GM18498 (cell line): Measurements from ENCODE around the gene SFR1.

ENCODE experiments used
- ATAC-seq: cut with Tn5 transposase; IDR thresholded peaks from one replicate; pipeline ENCODE4 v1.9.1; 2021; ENCODE audit warnings: mild to moderate bottlenecking, moderate library complexity; ENCODE audit not compliant: unreplicated experiment

Gene SFR1

DNA sequence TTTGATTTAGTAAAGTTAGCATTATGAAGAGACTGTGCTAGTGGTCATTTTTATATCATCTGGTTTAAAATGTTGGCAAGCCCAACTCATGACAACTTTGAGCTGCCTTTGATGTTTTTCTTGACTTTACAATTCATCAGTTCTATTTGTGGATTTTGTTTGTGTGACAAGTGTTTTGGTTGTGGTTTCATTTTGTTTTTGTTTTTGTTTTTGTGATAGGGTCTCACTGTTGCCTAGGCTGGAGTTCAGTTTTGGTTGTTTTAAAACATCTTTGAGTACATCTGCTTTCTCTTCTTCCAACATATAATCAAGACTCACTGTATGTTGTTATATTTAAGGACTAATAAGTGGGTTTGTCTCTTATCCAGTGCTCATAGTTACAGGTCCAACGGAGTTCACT is 17.6 kb upstream of the SFR1 start:
- no peak for ATAC-seq

DNA sequence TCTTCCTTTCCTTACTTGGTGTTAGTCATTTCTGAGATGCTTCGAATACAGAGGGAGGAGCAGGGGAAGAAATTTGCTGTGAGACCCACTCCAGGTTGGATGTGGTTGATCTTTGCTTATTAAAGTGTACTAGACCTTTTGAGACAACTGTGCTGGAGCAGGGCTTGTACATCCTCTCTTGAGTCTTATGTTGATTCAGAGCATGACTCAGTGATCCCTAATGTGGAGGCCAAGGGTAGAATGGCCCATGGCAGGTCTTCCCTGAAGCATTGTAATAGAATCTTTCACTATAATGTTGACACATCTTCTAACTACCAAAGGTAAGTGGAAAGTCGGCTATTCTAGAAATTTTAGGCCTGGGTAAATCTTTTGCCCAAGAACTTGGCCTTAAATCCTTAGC is 17.0 kb upstream of the SFR1 start:
- ATAC-seq: no peak

DNA sequence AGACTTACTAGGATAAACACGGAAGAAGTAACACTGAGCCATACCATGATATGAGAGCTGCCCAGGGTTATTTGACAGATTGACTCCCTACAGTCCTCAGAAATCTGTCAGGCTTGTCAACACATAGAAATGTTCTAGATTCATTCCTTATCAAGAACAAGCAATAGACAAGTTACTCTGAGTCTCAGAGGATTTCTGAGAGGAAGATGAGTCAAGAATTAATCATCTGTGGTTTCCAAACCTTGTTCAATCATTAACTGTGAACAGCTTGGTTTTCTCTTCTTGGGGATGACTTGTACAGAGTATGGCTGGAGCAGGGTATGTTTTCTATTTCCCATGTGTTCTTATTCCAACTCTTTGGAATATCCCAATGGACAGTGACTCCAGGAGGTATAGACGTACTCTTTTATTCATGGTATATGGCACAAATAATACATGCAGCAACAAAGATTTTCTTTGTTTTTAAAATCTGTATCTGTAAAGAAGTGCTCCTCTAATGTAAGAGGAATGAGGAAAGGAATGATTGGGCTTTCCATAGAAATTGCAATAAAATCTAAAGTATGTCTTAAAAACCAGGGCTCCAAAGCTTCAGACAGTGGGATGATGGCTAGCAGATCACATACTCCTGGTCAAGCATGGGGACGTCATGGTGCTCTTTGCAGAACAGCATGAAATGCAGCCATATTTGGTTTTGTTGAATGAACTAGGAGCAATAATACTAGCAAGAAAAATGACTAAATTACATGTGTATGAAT is 11.9 kb upstream of the SFR1 start:
- ATAC-seq: no peak

DNA sequence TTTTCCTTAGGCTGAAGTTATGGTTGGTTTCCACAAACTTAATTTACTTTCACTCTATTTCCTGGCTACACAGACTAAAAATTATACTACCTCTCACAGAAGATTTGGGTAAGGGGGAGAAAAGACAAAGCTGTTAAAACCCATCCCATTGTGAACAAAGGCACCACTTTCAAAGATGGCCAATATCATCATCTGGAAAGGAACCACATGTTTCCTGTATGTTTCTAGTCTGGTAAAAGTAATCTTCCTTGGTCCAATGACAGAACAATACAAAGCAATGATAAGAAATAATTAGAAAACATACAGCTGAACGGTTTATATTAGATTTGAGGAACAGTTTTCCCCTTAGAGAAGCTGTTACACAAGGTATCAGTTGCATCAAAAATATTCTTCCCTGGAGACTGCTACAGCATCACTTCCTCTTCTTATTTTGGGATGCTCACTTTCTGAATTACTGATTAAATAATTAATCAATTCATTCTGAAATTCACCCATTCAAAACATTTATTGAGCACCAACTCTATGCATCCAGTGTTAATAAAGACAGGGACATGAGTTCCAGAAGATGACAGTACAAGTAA is 8.5 kb upstream of the SFR1 start:
- no peak for ATAC-seq

DNA sequence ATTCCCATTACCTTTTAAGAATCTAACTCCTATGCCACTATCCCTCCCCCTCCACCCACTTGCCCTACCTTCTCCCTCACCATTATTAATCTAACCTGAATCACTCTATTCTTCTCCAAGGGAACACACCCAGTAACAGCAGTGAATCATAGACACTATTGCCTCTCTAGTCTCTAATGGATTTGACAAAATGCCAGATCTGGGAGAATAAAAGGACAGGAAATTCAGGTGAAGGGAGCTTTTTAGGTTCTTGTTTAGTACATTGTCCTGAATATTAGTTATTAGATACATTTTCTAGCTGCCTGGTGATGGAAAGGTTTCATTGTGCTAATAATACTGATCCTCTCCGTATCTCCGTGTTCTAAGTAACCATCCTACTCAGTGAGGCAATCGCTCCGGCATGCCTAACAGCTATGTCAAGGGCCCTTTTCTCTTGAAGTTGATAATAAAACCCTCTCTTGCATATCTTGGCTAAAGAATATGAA is 4.1 kb upstream of the SFR1 start:
- ATAC-seq: no peak

DNA sequence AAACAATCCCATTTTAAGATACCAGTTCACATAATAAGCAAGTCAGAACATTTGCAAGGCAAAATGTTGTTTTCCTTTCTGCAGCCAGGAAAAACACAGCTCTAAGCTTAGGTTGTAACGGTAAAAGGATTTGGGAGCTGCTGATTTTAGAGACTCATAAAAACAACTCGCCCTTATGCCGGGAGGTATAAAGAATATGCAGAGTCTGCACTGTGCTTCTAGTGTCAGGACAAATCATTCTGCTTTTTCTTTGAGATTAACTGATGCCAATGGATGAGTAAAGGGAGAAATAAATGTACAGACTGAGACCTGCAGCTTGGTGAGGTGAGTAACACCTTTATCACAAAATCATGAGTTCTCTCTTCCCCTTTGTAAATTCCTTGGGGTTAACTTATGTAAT is 2.0 kb upstream of the SFR1 start:
- ATAC-seq: no peak

DNA sequence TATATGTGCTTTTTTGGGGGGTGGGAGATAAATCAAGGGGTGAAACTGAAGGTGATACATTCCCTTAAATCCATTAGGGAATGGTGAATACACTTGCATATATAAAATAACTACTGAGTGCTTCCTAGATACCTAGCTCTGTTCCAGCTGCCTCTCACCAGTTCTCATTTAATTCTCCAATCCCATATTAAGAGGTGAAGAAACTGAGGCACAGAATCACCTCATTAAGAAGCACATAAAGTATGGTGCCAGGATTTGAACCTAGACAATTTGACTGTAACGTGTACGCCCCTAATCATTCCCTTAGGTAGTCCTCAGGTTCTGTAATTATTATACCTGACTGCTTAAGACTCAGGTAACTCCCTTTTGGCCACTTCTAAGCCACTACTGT is 1.5 kb upstream of the SFR1 start:
- no peak for ATAC-seq

DNA sequence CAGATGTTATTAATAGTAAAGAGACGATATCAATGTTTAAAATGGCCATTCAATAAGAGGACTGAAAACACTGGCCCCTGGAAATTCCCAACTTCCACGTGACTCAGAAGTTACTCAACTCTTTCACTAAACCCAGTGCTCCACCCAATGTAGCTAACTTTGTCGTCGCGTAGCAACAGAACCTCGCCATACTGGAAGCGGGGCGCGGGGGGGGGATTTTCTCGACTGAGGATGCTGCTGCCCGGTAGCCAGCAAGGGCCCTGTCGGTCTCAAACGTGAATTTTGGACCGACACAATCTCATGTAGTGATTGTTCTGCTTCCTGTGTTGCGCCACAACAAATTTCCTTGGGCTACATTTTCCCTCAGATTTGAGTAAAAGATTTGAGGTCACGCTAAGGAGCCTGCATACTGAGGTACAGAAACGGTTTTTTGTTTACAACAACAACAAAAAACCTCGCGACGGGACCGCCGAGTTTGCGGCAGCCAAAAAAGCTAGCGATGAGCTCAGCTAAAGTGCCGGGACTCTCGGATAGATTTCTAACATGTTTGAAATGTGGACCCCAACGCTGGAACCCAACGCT is 977 bp upstream of the SFR1 start:
- peak; percentile 35 for ATAC-seq

DNA sequence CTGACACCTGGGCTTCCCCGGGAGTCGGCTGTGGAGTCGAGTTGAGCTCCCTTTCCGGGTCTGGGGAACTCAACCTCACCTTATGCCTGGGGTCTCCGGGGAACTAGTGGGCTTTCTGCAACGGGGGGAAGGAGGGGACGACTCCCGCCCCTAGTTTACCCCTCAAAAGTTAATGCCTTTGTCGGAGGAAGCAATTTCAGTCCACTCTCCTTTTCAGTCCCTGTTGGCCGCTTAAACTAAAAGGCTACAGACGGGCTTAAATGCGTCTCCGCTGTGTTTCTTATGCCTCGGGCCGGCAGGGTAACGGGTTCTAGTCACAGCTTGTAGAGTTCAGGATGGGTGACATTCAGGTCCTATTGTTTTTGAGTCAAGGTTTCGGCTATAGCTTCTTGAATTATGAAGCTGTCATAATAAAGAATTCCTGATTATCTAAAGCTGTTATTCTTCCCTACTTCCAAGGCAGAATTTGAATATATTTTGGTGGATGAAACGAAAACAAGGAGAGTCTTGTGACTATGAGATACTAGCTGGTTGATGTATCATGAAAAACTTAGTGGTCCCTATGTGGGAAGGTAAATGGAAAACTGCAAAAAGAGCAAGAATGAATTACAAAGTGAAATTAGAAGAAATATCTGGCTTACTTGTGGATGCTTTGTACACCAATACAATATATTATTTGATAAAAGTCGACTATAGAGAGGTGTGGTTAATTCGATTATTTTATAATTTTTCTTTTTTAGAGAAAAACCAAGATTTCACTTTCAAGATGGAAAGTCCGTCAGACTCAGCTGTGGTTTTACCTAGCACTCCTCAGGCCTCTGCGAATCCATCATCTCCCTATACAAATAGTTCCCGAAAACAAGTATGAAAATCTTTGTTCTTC is 495 bp downstream of the SFR1 start:
- peak; percentile 3 for ATAC-seq

DNA sequence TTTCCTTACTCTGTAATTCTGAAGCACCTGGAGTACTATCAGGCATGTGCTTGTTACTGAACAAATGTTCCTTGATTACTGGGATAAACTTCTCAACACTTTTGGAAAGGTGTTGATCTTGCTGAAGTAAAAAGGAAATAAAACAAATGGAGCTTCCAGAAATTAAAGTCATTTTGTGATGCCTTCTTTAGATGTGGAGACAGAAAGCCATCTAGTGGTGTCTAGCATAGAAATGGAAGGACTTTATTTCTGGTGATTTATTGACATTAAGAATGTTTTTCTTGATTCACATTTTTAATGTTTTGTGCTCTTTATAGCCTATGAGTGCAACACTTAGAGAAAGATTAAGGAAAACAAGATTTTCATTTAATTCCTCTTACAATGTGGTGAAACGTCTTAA is 1.4 kb downstream of the SFR1 start:
- ATAC-seq: no peak

DNA sequence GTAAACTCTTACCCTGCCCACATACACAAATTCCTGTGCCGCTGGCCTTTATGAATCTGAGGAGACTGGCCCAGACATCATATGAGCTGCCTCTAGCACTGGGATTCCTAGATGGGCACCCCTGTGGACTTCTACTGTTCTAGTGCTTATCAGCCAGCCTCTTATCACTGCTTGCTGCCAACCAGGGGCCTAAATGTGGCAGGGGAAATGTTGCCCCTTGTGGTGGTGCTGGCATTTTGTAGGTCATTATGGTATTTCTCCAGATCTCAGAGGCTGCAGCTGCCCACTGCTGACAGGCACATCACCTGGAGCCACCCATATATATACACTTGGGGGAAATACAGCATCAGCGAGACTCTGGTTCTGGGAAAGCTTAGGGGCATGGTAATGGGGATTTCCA is 5.4 kb downstream of the SFR1 start:
- ATAC-seq: peak; percentile 66

DNA sequence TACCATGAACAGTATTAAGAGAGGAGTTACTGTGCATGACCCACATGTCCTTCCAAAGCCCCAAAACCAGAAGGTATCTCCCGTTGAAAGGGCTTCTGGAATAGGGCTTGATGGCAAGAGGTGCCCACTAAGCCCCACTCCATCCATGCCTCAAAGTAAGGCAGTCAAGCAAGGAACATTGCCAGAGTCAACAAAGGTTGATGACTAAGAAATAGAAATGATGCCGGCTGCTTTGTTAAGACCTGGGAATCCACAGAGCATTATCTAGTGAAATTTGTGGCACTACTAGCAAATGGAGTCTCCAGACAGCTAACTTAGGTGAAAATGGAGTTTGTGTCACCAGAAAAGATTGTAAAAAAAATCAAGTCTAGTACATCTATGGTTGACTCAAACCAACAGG is 6.2 kb downstream of the SFR1 start:
- no peak for ATAC-seq

DNA sequence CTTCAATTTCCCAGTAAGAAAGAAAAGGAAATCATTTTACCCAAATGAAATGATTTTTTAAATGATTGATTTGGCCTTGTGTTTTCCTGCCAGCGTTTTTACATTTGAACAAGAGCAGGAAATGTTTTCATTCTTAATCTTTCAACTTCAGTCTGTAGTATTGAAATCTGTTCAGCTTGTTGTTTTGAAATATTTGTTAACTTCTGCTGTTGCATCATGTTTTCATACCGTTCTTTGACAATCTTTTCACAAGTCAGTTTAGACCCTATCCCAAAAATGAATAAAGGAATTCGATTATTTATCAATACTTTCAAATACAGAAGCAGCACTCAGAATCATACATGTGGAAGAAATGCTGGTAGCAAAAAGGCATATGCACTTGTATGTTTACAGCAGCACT is 8.1 kb downstream of the SFR1 start:
- no peak for ATAC-seq

DNA sequence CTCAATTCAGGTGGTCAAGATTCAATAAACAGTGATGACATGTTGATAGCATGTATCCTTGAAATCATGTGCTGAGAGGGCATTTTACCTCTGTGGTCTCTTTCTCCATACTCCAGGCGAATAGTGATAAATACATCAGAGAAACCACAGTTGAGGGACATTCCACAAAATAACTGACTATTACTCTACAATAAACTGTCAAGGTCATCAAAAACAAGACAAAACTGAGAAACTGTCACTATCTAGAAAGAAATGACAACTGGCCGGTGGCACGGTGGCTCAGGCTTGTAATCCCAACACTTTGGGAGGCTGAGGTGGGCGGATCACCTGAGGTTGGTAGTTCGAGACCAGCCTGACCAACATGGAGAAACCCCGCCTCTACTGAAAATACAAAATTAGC is 16.2 kb downstream of the SFR1 start:
- ATAC-seq: no peak

DNA sequence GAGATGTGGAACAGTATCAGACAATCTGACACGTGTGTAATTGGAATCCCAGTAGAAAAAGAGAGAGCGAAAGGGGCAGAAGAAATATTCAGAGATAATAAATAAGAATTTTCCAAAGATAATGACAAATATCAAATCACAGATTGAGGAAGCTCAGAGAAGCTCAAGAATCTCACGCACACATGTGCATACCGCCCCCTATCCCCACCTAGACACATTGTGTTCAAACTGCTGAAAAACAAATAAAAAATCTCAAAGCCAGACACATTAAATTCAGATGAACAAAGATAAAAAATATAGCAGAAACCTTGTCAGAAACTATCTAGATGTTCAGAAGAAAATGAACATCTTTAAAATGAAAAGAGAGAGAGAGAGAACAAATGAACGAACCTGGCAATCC is 17.2 kb downstream of the SFR1 start:
- no peak for ATAC-seq

DNA sequence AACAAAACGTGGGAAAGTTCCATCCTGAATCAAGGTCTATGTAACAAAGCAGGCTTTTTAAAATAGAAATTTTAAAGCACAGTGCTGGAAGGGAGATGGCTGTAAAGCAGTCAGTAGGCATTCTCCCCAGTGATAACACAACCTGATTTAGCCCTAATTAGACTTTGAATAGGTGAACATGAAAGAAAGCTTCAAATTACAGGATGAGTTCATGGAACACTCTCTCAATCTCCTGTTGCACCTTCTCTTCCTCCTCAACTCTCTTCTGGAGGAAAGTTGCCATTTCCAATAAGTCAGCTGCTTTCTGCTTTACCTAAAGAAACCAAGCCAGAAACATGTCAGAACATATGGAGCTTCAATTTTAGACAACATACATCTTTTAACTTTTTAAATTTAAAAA is 20.1 kb downstream of the SFR1 start:
- ATAC-seq: no peak

DNA sequence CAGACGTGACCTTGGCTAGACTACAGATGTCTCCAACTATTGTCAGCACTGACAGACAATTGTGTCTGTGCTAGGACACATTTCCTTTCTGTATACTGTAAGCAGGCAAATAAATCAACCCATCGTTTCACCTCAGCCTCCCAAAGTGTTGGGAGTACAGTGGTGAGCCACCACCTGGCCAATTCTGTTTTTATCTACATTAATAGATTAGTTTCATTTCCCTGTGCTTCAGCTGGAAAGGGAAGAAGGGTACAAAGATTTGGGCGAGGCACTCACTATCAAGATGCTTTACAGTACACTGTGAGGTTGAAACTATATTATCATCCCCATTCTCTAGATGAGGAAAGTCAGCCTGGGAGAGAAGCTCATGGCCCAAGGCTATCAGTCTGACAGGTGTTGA is 21.9 kb downstream of the SFR1 start:
- no peak for ATAC-seq

DNA sequence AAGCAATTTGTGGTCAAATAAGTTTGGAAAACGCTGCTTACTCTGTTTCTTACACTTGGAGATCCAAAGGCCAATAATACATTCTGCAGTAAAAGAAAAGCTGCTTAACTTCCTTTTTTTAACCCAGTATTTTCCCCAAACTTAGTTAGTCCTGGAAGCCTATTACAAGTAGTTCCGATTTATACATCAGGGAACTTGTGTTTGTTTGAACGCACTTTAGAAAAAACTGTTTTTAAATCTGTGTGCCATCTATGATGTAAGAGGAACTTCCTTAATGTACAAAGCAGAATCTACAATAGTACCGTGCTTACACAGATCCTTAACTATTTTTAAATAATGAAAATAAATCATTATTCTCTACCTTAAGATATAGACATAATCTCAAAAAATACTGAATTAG is 23.0 kb downstream of the SFR1 start:
- ATAC-seq: no peak

DNA sequence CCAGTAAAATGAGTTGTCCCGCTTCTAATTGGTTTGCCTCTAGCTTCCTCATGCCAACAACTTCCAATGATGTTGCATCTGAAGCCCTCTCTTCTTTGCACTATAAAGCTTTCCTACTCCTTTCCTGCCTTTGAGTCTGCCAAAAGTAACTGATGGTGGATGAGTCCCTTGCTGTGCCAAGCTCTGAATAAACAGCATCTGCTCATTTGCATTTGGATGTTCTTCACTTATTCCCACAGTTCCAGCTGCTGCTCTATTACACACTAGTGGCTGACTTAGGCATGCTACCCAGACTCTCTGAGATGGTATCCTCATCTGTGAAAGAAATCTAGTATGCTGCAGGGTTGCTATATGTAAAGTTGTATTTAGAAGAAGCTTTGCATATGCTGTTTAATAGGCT is 24.9 kb downstream of the SFR1 start:
- no peak for ATAC-seq

DNA sequence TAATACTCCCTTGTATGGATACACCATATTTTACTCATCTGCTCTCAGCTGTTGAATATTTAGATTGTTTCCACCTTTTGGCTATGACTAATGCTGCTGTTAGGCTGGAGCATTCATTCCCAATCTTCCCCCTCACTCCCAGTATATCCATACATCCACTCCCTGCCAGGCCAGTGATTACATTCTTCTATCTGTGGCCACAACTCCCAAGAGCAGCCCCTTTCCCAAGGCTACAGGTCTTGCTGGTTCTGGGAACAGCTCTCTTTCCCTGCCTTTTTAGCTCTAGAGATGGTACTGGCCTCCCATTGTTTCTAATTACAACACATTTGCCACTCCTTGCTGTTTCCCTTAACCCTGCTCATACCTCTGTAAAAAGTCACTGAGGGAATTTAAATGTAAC is 28.2 kb downstream of the SFR1 start:
- ATAC-seq: no peak

DNA sequence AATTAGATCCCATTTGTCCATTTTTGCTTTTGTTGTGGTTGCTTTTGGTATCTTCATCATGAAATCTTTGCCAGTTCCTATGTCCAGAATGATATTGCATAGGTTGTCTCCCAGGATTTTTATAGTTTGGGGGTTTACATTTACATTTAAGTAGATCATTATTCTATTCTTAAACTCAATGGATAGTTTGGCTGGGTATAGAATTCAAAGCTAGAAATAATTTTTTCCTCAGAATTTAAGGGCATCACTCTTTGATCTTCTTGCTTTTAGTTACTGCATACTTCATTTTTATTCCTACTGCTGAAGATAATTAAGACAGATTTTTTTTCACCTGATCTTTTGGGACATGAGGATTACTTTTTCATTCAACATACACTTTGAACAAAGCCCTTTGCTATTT is 29.8 kb downstream of the SFR1 start:
- ATAC-seq: no peak

DNA sequence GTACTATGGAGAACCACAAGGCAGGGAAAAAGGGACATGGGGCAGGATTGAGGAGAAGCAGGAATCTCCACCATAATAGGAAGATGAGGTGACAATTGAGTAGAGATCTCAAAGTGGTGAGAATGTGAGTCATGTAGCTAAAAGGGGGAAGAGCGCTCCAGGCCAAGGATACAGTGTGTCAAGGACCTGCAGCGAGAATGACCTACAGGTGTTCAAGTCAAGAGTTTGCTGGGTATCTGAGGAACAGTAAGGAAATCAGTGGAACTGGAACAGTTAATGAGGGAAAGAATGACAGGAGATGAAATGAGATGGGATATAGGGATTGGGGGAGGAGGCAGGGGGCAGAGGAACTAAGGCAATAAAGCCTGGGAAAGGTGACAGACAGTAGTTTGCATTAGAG is 33.6 kb downstream of the SFR1 start:
- ATAC-seq: no peak
